Bronchial epithelial cell (primary cell): ENCODE data around the gene MYO1B. TPM values are rescaled to one million over a fixed set of nuclear protein-coding genes. Genes with fewer than 3 reads are reported as not detected.

Experiments
- DNase-seq: peaks from one replicate; pipeline ENCODE4 v3.0.0-alpha.2; 2010; ENCODE audit warnings: low read depth
- FAIRE-seq: peaks from 2 replicates; lab custom pipeline; 2011; peaks lifted over from hg19 to GRCh38; lab: Jason Lieb, UNC
- H3K27me3 ChIP-seq: 2 replicates; pipeline ENCODE4 v1.5.1; 2011; ENCODE audit warnings: low read length; ENCODE audit not compliant: control insufficient read depth, insufficient read depth
- H3K36me3 ChIP-seq: 2 replicates; pipeline ENCODE4 v1.5.1; 2011; ENCODE audit warnings: low read length; ENCODE audit not compliant: control insufficient read depth, insufficient read depth
- H3K4me3 ChIP-seq: 2 replicates; pipeline ENCODE4 v1.5.1; 2011; ENCODE audit warnings: mild to moderate bottlenecking, low read depth, low read length, control low read depth
- total RNA-seq: library from RNA; depleted of rRNA; stranded (reverse); fragments of >200 nt; gene quantifications from 2 replicates; pipeline ENCODE4 v1.2.1, GENCODE V29; 2014
- TF ChIP-seq, protein P1 (sequence below): IDR thresholded peaks from 2 replicates; pipeline ENCODE4 v1.5.1; 2011; ENCODE audit warnings: mild to moderate bottlenecking, moderate library complexity, low read length, control low read depth, inconsistent platforms; ENCODE audit not compliant: insufficient read depth, severe bottlenecking

The MYO1B gene
- total RNA-seq, 1 donor from 2014 or later = 247 TPM

DNA sequence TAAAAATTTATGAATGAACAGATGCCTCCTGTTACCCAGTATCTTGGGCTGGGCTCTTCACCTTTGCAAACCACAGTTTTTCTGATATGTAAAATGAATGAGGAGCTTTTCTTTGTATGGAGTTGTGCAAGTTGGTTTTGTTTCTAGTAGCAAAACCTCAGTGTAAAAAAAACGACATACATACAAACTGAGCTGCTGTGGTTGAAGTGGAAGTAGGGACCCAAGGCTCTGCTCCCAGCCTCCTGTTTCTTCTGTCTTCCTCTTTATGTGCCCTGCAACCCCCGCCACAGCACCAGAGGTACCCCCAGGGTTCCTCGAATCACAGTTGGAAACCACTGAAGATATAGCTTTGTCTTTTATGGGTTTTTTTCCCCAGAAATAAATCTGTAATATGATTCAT, 118.1 kb downstream of the MYO1B start:
- no peak for DNase-seq
- no peak for FAIRE-seq
- Histone ChIP-seq H3K4me3 (no peak overlapping the region), H3K27me3 (no peaks in the 10 kb centered on the region), H3K36me3 (peaks cover 18% of the 10 kb centered on the region)
- TF ChIP-seq, protein P1, sequence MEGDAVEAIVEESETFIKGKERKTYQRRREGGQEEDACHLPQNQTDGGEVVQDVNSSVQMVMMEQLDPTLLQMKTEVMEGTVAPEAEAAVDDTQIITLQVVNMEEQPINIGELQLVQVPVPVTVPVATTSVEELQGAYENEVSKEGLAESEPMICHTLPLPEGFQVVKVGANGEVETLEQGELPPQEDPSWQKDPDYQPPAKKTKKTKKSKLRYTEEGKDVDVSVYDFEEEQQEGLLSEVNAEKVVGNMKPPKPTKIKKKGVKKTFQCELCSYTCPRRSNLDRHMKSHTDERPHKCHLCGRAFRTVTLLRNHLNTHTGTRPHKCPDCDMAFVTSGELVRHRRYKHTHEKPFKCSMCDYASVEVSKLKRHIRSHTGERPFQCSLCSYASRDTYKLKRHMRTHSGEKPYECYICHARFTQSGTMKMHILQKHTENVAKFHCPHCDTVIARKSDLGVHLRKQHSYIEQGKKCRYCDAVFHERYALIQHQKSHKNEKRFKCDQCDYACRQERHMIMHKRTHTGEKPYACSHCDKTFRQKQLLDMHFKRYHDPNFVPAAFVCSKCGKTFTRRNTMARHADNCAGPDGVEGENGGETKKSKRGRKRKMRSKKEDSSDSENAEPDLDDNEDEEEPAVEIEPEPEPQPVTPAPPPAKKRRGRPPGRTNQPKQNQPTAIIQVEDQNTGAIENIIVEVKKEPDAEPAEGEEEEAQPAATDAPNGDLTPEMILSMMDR = no peak

DNA sequence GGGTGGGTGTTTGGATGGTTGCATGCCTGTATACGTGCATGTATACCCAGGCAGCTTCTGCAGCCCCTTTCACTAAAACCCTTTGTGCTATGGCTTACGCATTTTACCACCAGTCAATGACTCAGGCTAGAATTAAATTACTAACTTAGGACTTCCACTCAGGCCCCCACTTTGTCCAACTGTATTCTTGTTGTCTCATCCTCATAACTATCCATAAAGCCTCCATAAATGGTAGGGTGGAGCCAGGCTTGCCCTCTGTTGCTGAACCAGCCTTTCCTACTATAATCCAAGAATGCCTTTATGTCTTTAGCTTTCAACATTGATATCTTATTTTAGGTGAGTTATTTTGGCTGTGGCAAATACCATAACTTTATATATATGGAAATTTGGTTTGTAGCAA, 119.9 kb downstream of the MYO1B start:
- TF ChIP-seq, protein P1 = no peak
- Histone ChIP-seq H3K4me3 (no peak overlapping the region), H3K36me3 (peaks cover 19% of the 10 kb centered on the region), H3K27me3 (no peaks in the 10 kb centered on the region)
- DNase-seq (no peak), FAIRE-seq (no peak)

DNA sequence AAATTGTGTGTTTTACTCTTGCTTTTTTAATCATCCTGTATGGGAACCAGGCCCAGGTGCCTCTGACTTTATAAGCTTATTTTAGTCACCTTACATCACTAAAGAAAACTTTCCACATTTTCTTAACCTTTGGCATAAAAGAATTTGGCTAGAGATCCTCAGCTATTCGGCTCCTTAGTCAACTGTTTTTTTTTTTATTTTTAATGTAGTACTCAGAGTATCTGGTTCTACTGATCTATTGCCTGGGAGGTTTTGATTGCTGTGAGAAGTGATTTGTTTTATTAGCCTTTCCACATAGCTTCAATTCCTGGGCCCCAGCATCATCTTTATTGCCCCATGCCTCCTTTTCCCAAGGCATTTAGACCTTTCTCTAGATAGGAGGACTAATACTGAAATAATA, 121.0 kb downstream of the MYO1B start:
- TF ChIP-seq, protein P1 = no peak
- no peak for DNase-seq
- Histone ChIP-seq H3K4me3 (no peak overlapping the region), H3K27me3 (no peaks in the 10 kb centered on the region), H3K36me3 (peaks cover 20% of the 10 kb centered on the region)
- no peak for FAIRE-seq

DNA sequence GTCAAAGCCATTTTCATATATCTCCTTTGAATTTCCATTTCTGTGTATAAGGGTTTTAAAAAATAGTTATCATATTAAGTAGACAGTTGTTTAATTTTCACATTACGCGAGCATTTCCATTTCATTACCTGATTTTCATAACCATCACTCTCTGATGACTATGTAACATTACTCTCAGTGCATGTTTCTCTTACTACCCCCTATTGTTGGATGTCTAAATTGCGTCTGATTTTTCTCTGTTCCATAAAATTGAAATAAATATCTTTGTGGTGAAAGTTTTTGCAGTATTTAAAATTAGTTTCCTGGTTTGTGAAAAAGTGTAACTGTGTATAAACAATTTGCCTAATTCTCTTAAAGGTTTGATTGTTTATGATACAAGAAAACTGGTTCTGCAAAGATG, 123.8 kb downstream of the MYO1B start:
- Histone ChIP-seq H3K36me3 (peaks cover 18% of the 10 kb centered on the region), H3K27me3 (no peaks in the 10 kb centered on the region), H3K4me3 (no peak overlapping the region)
- TF ChIP-seq, protein P1 = no peak
- DNase-seq (no peak), FAIRE-seq (no peak)

DNA sequence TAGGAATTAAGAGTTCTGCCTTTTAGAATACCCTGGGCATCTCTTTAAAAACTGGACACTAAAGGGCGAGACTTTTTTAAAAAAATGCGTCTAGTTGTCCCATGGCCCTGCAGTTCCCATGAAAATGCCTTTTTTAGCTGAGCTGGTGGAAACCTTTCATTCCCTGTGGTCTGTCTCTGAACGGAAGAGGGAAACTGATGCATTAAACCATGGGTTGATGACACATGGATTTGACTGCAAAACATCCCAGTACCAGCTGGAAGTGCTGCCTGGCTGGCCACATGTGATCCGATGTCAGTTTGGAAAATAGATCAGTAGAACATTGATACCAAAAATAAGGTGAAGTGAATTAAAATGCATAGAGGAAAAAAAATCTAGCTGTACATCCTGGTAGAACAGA, 129.2 kb downstream of the MYO1B start:
- no peak for DNase-seq
- no peak for FAIRE-seq
- H3K27me3 ChIP-seq = no peaks in the 10 kb centered on the region
- TF ChIP-seq, protein P1 = no peak
- no peak overlapping the region for H3K4me3 ChIP-seq
- H3K36me3 ChIP-seq = peaks cover 2% of the 10 kb centered on the region

DNA sequence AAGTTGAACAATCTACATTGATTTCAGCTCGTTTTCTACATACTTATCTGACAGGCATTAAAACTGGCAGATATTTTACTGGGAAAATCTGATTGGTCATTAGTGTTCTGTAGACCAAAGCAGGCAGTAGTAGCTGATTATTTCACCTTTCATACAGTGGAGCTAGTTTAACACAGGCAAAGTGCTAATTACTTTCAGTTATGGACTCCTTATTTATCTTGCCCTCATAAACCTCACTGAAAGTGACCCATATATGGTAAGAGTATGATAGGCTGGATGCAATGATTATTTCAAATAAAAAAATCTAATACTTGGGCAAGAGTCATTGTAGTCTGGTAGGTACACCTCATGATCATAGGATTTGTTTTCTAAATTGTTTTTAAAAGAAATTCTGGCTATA, 129.7 kb downstream of the MYO1B start:
- H3K36me3 ChIP-seq = peaks cover 2% of the 10 kb centered on the region
- DNase-seq = no peak
- TF ChIP-seq, protein P1 = no peak
- H3K27me3 ChIP-seq = no peaks in the 10 kb centered on the region
- no peak overlapping the region for H3K4me3 ChIP-seq
- FAIRE-seq = no peak
